ENCODE results near the gene GARIN5A. TPM values are rescaled to one million over a fixed set of nuclear protein-coding genes. Genes with fewer than 3 reads are reported as not detected.

The GARIN5A gene
- total and polyA plus RNA-seq, 2 of the 8 experiments (the other 6 are each of a cell fraction or from before 2014, with no cell fraction given), result 9.1 to 18.5 TPM

GRCh38 chr19:50427997-50428425 lies 48.6 kb downstream of the GARIN5A start (continued):
- TF ChIP-seq EZH2 (IDR thresholded peaks at IDR 0.05; ENCODE audit: low read depth, low read length, severe bottlenecking) (no peak), ATF2 (IDR thresholded peaks at IDR 0.05; ENCODE audit: low read length) (no peak), USF2 (IDR thresholded peaks at IDR 0.05; ENCODE audit: low read length) (no peak), YY1 (IDR thresholded peaks at IDR 0.05; ENCODE audit: low read depth, low read length) (no peak), TAF1 (IDR thresholded peaks at IDR 0.05; ENCODE audit: low read depth, low read length) (peak; percentile 43; the same call in 1 of the 2 replicates), CHD1 (IDR thresholded peaks at IDR 0.05; ENCODE audit: low read depth, low read length) (no peak), KDM1A (IDR thresholded peaks at IDR 0.05; ENCODE audit: borderline replicate concordance, low read length) (no peak), ATF3 (IDR thresholded peaks at IDR 0.05; ENCODE audit: insufficient read depth, low read depth, low read length) (no peak), HDAC2 (IDR thresholded peaks at IDR 0.05; ENCODE audit: borderline replicate concordance in 1 of 2, low read depth in 2 of 2, low read length in 2 of 2) (no peak), RFX5 (IDR thresholded peaks at IDR 0.05; ENCODE audit: borderline replicate concordance, low read depth, low read length) (no peak; the same call in 1 of the 2 replicates), MAFK (IDR thresholded peaks at IDR 0.05; ENCODE audit: low read depth, low read length) (no peak), SAP30 (IDR thresholded peaks at IDR 0.05; ENCODE audit: insufficient read depth, insufficient replicate concordance, low read length) (no peak), BRCA1 (IDR thresholded peaks at IDR 0.05; ENCODE audit: low read depth, low read length) (no peak), CBX5 (IDR thresholded peaks at IDR 0.05; ENCODE audit: low read depth, low read length) (no peak), SUZ12 (IDR thresholded peaks at IDR 0.05; ENCODE audit: low read length) (no peak), BACH1 (IDR thresholded peaks at IDR 0.05; ENCODE audit: low read length) (no peak), SP2 (IDR thresholded peaks at IDR 0.05; ENCODE audit: low read length) (no peak)
